Thoracic aorta (tissue), 2 donors: ENCODE data around the gene GPM6B. TPM values are rescaled to one million over a fixed set of nuclear protein-coding genes. Genes with fewer than 3 reads are reported as not detected.

Source experiments
- ATAC-seq: fragments of 150-250 bp; one replicate; pipeline ENCODE4 v1.8.0; 2017; ENCODE audit warnings: low read depth; ENCODE audit not compliant: insufficient number of reproducible peaks, low FRiP score
- DNase-seq: peaks from one replicate; pipeline ENCODE4 v3.0.0-alpha.2; 2020; ENCODE audit warnings: low spot score
- H3K27ac ChIP-seq, 2 donors: fragments of 200-600 bp; sonication (generic); 1 replicate in 1 of 2; 2 replicates in 1 of 2; pipeline ENCODE4 v1.5.1; 2016; ENCODE audit warnings: mild to moderate bottlenecking in 2 of 2, moderate library complexity in 2 of 2
- H3K27me3 ChIP-seq: fragments of 200-600 bp; sonication (generic); replicated peaks from 2 replicates; pipeline ENCODE4 v1.6.0; 2016; ENCODE audit warnings: mild to moderate bottlenecking; ENCODE audit not compliant: insufficient read depth
- H3K36me3 ChIP-seq: fragments of 200-600 bp; sonication (generic); one replicate; pipeline ENCODE4 v1.5.1; 2016
- H3K4me1 ChIP-seq, 2 donors: fragments of 200-600 bp; sonication (generic); 1 replicate in 1 of 2; 2 replicates in 1 of 2; pipeline versions ENCODE4 v1.5.1 to v1.6.0; 2016; ENCODE audit warnings: low read depth in 2 of 2, mild to moderate bottlenecking in 1 of 2; ENCODE audit not compliant: control insufficient read depth in 1 of 2
- H3K4me3 ChIP-seq: fragments of 200-600 bp; sonication (generic); 2 replicates; pipeline ENCODE4 v1.5.1; 2016; ENCODE audit warnings: mild to moderate bottlenecking
- H3K9me3 ChIP-seq: fragments of 200-600 bp; sonication (generic); 2 replicates; pipeline ENCODE4 v1.5.1; 2016
- CTCF ChIP-seq: fragments of 200-600 bp; sonication (generic); IDR thresholded peaks from one replicate; pipeline ENCODE4 v1.5.1; 2019; ENCODE audit warnings: antibody characterized with exemption
- total RNA-seq, 2 donors: library from RNA; depleted of rRNA; stranded (reverse); fragments of >200 nt; gene quantifications; one replicate each; pipeline versions ENCODE4 v1.1.0 to v1.2.3, GENCODE V29; 2016

Gene GPM6B
- total RNA-seq, 2 donors from 2014 or later, result 23.7 to 33.7 TPM

GRCh38 chrX:13829983-13830382 lies 13.1 kb upstream of the GPM6B start:
- peaks cover 0 to 6% of the 10 kb centered on the region in 2 donors for H3K4me1 ChIP-seq
- no peaks in the 10 kb centered on the region for H3K27me3 ChIP-seq
- H3K27ac ChIP-seq, result no peak overlapping the region
- H3K36me3 ChIP-seq, result no peaks in the 10 kb centered on the region
- DNase-seq (no peak), ATAC-seq (no peak)
- H3K9me3 ChIP-seq, result no peaks in the 10 kb centered on the region
- no peak overlapping the region for H3K4me3 ChIP-seq
- TF ChIP-seq CTCF, result no peak

GRCh38 chrX:13828392-13828791 lies 11.5 kb upstream of the GPM6B start:
- Histone ChIP-seq H3K4me1 (peaks cover 0 to 6% of the 10 kb centered on the region in 2 donors), H3K4me3 (no peak overlapping the region), H3K27ac (no peak overlapping the region), H3K36me3 (no peaks in the 10 kb centered on the region), H3K9me3 (no peaks in the 10 kb centered on the region), H3K27me3 (no peaks in the 10 kb centered on the region)
- DNase-seq, result no peak
- TF ChIP-seq CTCF, result no peak
- ATAC-seq, result no peak

GRCh38 chrX:13827298-13828090 lies 10.6 kb upstream of the GPM6B start:
- ATAC-seq (no peak), DNase-seq (no peak)
- Histone ChIP-seq H3K36me3 (no peaks in the 10 kb centered on the region), H3K4me1 (peaks cover 0 to 6% of the 10 kb centered on the region in 2 donors), H3K27ac (no peak overlapping the region), H3K27me3 (no peaks in the 10 kb centered on the region), H3K9me3 (no peaks in the 10 kb centered on the region), H3K4me3 (no peak overlapping the region)
- no peak for TF ChIP-seq CTCF

- Histone ChIP-seq H3K27ac (no peak overlapping the region), H3K9me3 (no peaks in the 10 kb centered on the region), H3K27me3 (no peaks in the 10 kb centered on the region), H3K36me3 (no peaks in the 10 kb centered on the region), H3K4me3 (no peak overlapping the region), H3K4me1 (peaks cover 0 to 6% of the 10 kb centered on the region in 2 donors)
- no peak for TF ChIP-seq CTCF
- DNase-seq (no peak), ATAC-seq (no peak)
Measured at GRCh38 chrX:13826770-13827169, 9.9 kb upstream of the GPM6B start.

GRCh38 chrX:13825178-13825762 lies 8.4 kb upstream of the GPM6B start:
- Histone ChIP-seq H3K4me3 (no peak overlapping the region), H3K9me3 (no peaks in the 10 kb centered on the region), H3K27me3 (no peaks in the 10 kb centered on the region), H3K36me3 (no peaks in the 10 kb centered on the region), H3K4me1 (peaks cover 0 to 6% of the 10 kb centered on the region in 2 donors), H3K27ac (no peak overlapping the region)
- ATAC-seq, result no peak
- no peak for TF ChIP-seq CTCF
- DNase-seq, result no peak
